WTC11 (cell line): ENCODE results near the gene CHRNG. TPM values are rescaled to one million over a fixed set of nuclear protein-coding genes. Genes with fewer than 3 reads are reported as not detected.

Experiments used
- ATAC-seq: fragments of 200-7000 bp; cut with Tn5 transposase; 2 replicates; pipeline ENCODE4 v1.10.0; 2021; ENCODE audit warnings: mild to moderate bottlenecking, moderate library complexity
- CTCF ChIA-PET: fragments of 300-600 bp; sonication (Branson Sonifier 250); formaldehyde crosslinking; loops from one replicate; lab custom pipeline; 2021; ENCODE audit warnings: antibody characterized with exemption; lab: Charles Lee
- POLR2A ChIA-PET: fragments of 350-600 bp; sonication (Branson Sonifier 250); formaldehyde crosslinking; loops from one replicate; lab custom pipeline; 2021; ENCODE audit warnings: antibody characterized with exemption; lab: Charles Lee
- DNase-seq: peaks from one replicate; pipeline ENCODE4 v3.0.0; 2021; ENCODE audit warnings: low spot score
- H3K27ac Mint-ChIP-seq: 2 replicates; pipeline ENCODE4 v1.8.0; 2021; ENCODE audit warnings: mixed read lengths
- H3K27me3 Mint-ChIP-seq: 2 replicates; pipeline ENCODE4 v1.8.0; 2021; ENCODE audit warnings: low read depth, mild to moderate bottlenecking, moderate library complexity, mixed read lengths
- H3K36me3 Mint-ChIP-seq: 2 replicates; pipeline ENCODE4 v1.8.0; 2021; ENCODE audit warnings: mixed read lengths
- H3K4me1 Mint-ChIP-seq: 2 replicates; pipeline ENCODE4 v1.8.0; 2022; ENCODE audit warnings: mixed read lengths
- H3K4me3 Mint-ChIP-seq: 2 replicates; pipeline ENCODE4 v1.8.0; 2021; ENCODE audit warnings: mild to moderate bottlenecking, moderate library complexity, mixed read lengths
- H3K9me3 Mint-ChIP-seq: 2 replicates; pipeline ENCODE4 v1.8.0; 2021; ENCODE audit warnings: mixed read lengths
- CREB1 ChIP-seq: sonication (generic); formaldehyde crosslinking; IDR thresholded peaks from 2 replicates; pipeline ENCODE4 v1.8.0; 2023; ENCODE audit warnings: mild to moderate bottlenecking, missing genetic modification reagents
- CREM ChIP-seq: sonication (generic); formaldehyde crosslinking; IDR thresholded peaks from 2 replicates; pipeline ENCODE4 v1.8.1; 2022; ENCODE audit warnings: mild to moderate bottlenecking, missing genetic modification reagents, moderate library complexity
- E2F5 ChIP-seq: sonication (generic); formaldehyde crosslinking; IDR thresholded peaks from 2 replicates; pipeline ENCODE4 v1.8.1; 2022; ENCODE audit warnings: mild to moderate bottlenecking, moderate library complexity, missing genetic modification reagents
- ERG ChIP-seq: fragments of 250-450 bp; sonication (Bioruptor Pico); IDR thresholded peaks from 2 replicates; pipeline ENCODE4 v1.8.0; 2021; ENCODE audit warnings: mild to moderate bottlenecking
- ETV6 ChIP-seq: sonication (generic); formaldehyde crosslinking; IDR thresholded peaks from 2 replicates; pipeline ENCODE4 v1.8.1; 2022; ENCODE audit warnings: mild to moderate bottlenecking, missing genetic modification reagents
- FOXK1 ChIP-seq: sonication (generic); formaldehyde crosslinking; IDR thresholded peaks from 2 replicates; pipeline ENCODE4 v1.8.0; 2022; ENCODE audit warnings: mild to moderate bottlenecking, moderate library complexity, missing genetic modification reagents
- GRHL2 ChIP-seq: fragments of 250-450 bp; sonication (Bioruptor Pico); IDR thresholded peaks from 2 replicates; pipeline ENCODE4 v1.8.0; 2022; ENCODE audit warnings: mild to moderate bottlenecking, moderate library complexity; ENCODE audit not compliant: insufficient replicate concordance, severe bottlenecking
- HMGXB4 ChIP-seq: sonication (generic); formaldehyde crosslinking; IDR thresholded peaks from 2 replicates; pipeline ENCODE4 v1.8.1; 2023; ENCODE audit warnings: mild to moderate bottlenecking, moderate library complexity, missing genetic modification reagents
- NFATC4 ChIP-seq: fragments of 250-450 bp; sonication (Bioruptor Pico); IDR thresholded peaks from 2 replicates; pipeline ENCODE4 v1.9.0; 2021; ENCODE audit warnings: mild to moderate bottlenecking
- SMAD4 ChIP-seq: sonication (generic); formaldehyde crosslinking; IDR thresholded peaks from 2 replicates; pipeline ENCODE4 v1.8.0; 2022; ENCODE audit warnings: mild to moderate bottlenecking, missing genetic modification reagents
- TEAD1 ChIP-seq: sonication (generic); formaldehyde crosslinking; IDR thresholded peaks from 2 replicates; pipeline ENCODE4 v1.8.0; 2022; ENCODE audit warnings: mild to moderate bottlenecking, missing genetic modification reagents
- ZNF219 ChIP-seq: sonication (generic); formaldehyde crosslinking; IDR thresholded peaks from 2 replicates; pipeline ENCODE4 v1.8.0; 2023; ENCODE audit warnings: missing genetic modification reagents, mild to moderate bottlenecking, borderline replicate concordance
- ZNF263 ChIP-seq: sonication (generic); formaldehyde crosslinking; IDR thresholded peaks from 2 replicates; pipeline ENCODE4 v1.8.1; 2022; ENCODE audit warnings: low read depth, mild to moderate bottlenecking, moderate library complexity, missing genetic modification reagents
- ZNF317 ChIP-seq: sonication (generic); formaldehyde crosslinking; IDR thresholded peaks from 2 replicates; pipeline ENCODE4 v1.8.1; 2023; ENCODE audit warnings: low read depth, mild to moderate bottlenecking, moderate library complexity, missing genetic modification reagents, borderline replicate concordance
- ZNF396 ChIP-seq: fragments of 250-450 bp; sonication (Bioruptor Pico); IDR thresholded peaks from 2 replicates; pipeline ENCODE4 v1.8.0; 2021; ENCODE audit warnings: mild to moderate bottlenecking, moderate library complexity, borderline replicate concordance
- ZNF532 ChIP-seq: fragments of 250-450 bp; sonication (Bioruptor Pico); IDR thresholded peaks from 2 replicates; pipeline ENCODE4 v1.9.0; 2021; ENCODE audit warnings: mild to moderate bottlenecking, borderline replicate concordance
- total RNA-seq: library from RNA; stranded (reverse); gene quantifications from 3 replicates; pipeline ENCODE4 v1.2.3, GENCODE V29; 2021
- TF ChIP-seq, protein P1 (sequence below): sonication (generic); formaldehyde crosslinking; IDR thresholded peaks from 2 replicates; pipeline ENCODE4 v1.8.0; 2022; ENCODE audit warnings: missing genetic modification reagents

The CHRNG gene
- total RNA-seq, 1 experiment from 2014 or later: 0.20 TPM

DNA sequence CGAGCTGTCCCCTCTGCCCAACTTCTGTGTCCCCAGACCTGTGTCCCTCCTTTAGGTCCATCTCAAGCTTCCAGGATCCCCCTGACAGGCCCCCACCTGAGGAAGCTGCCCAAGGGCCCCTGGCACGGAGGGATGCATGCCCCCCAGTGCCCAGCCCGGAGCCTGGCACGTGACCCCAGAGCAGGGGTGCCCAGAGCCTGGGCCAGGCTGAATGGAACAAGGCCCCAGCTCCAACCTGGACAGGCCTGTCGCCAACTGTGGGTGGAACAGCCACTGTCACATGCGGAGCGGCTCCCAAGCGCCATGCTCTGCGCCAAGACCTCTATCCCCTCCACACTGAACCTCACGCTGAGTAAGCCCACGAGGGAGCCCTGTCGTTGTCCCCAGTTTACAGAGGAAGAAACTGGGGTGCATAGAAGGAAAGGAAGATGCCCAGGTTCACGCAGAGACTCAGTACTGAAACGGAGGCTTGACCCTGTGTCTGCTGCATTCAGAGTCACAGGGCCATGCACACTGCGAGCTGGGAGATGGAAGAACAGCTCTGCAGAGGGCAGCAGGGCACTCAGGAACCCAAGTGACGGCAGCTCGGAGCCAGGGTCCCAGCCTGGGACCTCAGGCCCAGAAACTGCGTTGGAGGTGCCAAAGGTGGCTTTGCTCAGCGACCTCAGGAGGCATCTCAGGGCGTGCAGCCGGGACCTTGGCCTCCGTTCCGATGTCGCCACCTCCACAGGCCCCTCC lies 46.4 kb upstream of the CHRNG start (continued):
- TF ChIP-seq HMGXB4: no peak
- TF ChIP-seq, all 79 proteins: peak for 0

- TF ChIP-seq ZNF317 (CRISPR knock-in tag) (no peak), E2F5 (CRISPR knock-in tag) (no peak), GRHL2 (no peak), CREM (no peak), CREB1 (no peak), ERG (no peak), HMGXB4 (no peak), SMAD4 (CRISPR knock-in tag) (no peak), ZNF219 (CRISPR knock-in tag) (no peak), FOXK1 (CRISPR knock-in tag) (no peak), TEAD1 (no peak), ZNF396 (CRISPR knock-in tag) (no peak), ZNF263 (no peak), NFATC4 (no peak), ZNF532 (no peak), ETV6 (CRISPR knock-in tag) (no peak)
- TF ChIP-seq, protein P1, sequence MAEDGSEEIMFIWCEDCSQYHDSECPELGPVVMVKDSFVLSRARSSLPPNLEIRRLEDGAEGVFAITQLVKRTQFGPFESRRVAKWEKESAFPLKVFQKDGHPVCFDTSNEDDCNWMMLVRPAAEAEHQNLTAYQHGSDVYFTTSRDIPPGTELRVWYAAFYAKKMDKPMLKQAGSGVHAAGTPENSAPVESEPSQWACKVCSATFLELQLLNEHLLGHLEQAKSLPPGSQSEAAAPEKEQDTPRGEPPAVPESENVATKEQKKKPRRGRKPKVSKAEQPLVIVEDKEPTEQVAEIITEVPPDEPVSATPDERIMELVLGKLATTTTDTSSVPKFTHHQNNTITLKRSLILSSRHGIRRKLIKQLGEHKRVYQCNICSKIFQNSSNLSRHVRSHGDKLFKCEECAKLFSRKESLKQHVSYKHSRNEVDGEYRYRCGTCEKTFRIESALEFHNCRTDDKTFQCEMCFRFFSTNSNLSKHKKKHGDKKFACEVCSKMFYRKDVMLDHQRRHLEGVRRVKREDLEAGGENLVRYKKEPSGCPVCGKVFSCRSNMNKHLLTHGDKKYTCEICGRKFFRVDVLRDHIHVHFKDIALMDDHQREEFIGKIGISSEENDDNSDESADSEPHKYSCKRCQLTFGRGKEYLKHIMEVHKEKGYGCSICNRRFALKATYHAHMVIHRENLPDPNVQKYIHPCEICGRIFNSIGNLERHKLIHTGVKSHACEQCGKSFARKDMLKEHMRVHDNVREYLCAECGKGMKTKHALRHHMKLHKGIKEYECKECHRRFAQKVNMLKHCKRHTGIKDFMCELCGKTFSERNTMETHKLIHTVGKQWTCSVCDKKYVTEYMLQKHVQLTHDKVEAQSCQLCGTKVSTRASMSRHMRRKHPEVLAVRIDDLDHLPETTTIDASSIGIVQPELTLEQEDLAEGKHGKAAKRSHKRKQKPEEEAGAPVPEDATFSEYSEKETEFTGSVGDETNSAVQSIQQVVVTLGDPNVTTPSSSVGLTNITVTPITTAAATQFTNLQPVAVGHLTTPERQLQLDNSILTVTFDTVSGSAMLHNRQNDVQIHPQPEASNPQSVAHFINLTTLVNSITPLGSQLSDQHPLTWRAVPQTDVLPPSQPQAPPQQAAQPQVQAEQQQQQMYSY (CRISPR knock-in tag): no peak
- H3K9me3 Mint-ChIP-seq: no peaks in the 10 kb centered on the region
- no peaks in the 10 kb centered on the region for H3K36me3 Mint-ChIP-seq
- no peak overlapping the region for H3K27ac Mint-ChIP-seq
- ChIA-PET POLR2A (no interaction called here), CTCF (interaction anchor here (0.6 to 1.1 kb wide), 4 partner anchors 14 to 262 kb away, joined by 3 read pairs; no protein-coding TSS in a partner anchor)
- no peak for DNase-seq
- no peak overlapping the region for H3K4me3 Mint-ChIP-seq
- no peak for ATAC-seq
- peaks cover 17% of the 10 kb centered on the region for H3K27me3 Mint-ChIP-seq
- H3K4me1 Mint-ChIP-seq: peaks cover 20% of the 10 kb centered on the region
Observed at GRCh38 chr2:232493701-232494474, 45.6 kb upstream of the CHRNG start.
